ENCODE results near the gene RAB3IL1. TPM values are rescaled to one million over a fixed set of nuclear protein-coding genes. Genes with fewer than 3 reads are reported as not detected.

RAB3IL1 gene
- total RNA-seq, 2 experiments from 2014 or later, result not detected

DNA sequence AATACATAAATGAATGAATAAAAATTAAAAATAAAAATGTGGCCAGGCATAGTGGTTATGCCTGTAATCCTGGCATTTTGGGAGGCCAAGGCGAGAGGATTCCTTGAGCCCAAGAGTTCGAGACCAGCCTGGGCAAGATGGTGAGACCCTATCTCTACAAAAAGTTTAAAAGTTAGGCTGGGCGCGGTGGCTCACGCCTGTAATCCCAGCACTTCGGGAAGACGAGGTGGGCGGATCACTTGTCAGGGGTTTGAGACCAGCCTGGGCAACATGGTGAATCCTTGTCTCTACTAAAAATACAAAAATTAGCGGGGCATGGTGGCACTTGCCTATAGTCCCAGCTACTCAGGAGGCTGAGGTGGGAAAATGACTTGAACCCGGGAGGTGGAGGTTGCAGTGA lies 23.1 kb upstream of the RAB3IL1 start:
- Mint-ChIP-seq H3K27me3 (peaks cover 8% of the 10 kb centered on the region), H3K4me1 (no peaks in the 10 kb centered on the region), H3K9me3 (peaks cover 9% of the 10 kb centered on the region), H3K4me3 (no peak overlapping the region), H3K27ac (no peak overlapping the region), H3K36me3 (peaks cover 3% of the 10 kb centered on the region)
- no peak for DNase-seq

DNA sequence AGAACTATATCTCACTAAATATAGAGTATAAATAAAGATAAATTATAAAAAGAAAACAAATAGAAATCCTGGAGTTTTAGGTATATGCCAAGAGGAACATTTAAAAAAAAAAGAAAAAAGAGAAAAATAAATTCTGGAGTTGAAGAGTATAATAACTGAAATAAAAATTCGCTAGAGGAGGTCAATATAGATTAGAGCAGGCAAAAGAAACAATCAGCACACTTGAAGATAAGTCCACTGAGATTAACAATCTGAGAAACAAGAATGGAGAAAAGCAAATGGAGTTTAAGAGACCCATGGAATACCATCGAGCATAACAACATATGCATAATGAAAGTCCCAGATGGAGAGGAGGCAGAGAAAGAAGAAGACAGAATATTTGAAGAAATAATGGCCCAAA lies 18.5 kb upstream of the RAB3IL1 start:
- H3K27me3 Mint-ChIP-seq, result peaks cover 21% of the 10 kb centered on the region
- H3K36me3 Mint-ChIP-seq, result peaks cover 3% of the 10 kb centered on the region
- peaks cover 11% of the 10 kb centered on the region for H3K9me3 Mint-ChIP-seq

DNA sequence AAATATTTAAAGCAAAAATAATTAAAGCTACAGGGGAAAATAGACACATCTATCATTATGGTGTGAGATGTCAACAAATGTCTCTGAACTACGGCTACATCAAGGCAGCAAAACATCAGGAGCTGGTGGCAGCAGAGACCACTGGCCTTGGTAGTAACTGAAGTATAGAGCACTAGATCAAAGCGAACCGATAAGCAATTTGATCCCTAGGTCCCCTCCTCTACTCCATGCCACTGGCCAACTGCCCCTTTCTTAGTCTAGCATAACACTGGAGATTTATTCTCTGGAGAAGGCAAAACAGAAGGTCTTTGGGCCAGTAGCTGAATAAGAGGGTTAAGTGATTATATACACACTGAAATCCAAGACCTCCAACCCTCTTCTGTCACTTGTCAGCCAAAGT lies 13.6 kb upstream of the RAB3IL1 start:
- peaks cover under 1% of the 10 kb centered on the region for H3K36me3 Mint-ChIP-seq

More for the DNA sequence above, 18.5 kb upstream of the RAB3IL1 start:
- H3K4me1 Mint-ChIP-seq, result no peaks in the 10 kb centered on the region
- DNase-seq, result no peak
- H3K4me3 Mint-ChIP-seq, result no peak overlapping the region
- no peak overlapping the region for H3K27ac Mint-ChIP-seq

DNA sequence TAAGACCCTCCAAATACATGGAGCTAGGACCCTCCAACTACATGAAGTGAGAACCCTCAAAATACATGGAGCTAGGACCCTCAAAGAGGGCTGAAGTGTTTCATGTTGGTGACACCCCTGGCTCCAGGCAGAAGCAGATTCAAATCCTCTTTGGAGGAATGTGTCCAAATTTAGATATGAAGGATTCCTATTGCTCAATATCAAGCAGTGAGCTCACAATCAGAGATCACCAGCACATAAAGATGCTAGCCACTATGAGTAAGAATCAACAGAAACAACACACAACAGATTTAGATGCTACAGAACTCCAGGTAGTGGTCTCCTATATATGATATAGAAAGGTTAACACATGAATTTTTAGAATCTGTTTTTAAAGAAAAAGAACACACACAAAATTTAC lies 11.2 kb upstream of the RAB3IL1 start:
- Mint-ChIP-seq H3K4me1 (no peaks in the 10 kb centered on the region), H3K27me3 (peaks cover 10% of the 10 kb centered on the region), H3K27ac (no peak overlapping the region), H3K4me3 (no peak overlapping the region), H3K9me3 (peaks cover 2% of the 10 kb centered on the region), H3K36me3 (no peaks in the 10 kb centered on the region)
- DNase-seq, result no peak

More for the DNA sequence above, 13.6 kb upstream of the RAB3IL1 start:
- peaks cover 14% of the 10 kb centered on the region for H3K27me3 Mint-ChIP-seq
- no peaks in the 10 kb centered on the region for H3K4me1 Mint-ChIP-seq
- DNase-seq, result no peak
- H3K27ac Mint-ChIP-seq, result no peak overlapping the region
- peaks cover 4% of the 10 kb centered on the region for H3K9me3 Mint-ChIP-seq
- H3K4me3 Mint-ChIP-seq, result no peak overlapping the region

DNA sequence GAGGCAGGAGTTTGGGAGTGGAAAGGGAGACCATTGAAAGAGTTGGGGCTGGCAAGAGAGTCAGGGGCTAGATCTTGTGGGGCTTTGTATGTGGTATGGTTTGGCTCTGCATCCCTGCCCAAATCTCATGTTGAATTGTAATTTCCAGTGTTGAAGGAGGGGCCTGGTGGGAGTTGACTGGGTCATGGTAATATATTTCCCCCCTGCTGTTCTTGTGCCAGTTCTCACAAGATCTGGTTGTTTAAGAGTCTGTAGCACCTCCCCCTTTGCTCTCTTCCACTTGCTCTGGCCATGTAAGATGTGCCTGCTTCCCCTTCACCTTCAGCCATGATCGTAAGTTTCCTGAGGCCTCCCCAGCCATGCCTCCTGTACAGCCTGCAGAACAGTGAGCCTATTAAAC lies 10.1 kb upstream of the RAB3IL1 start:
- DNase-seq, result no peak
- Mint-ChIP-seq H3K4me3 (no peak overlapping the region), H3K27ac (no peak overlapping the region), H3K36me3 (no peaks in the 10 kb centered on the region), H3K27me3 (peaks cover 3% of the 10 kb centered on the region), H3K4me1 (no peaks in the 10 kb centered on the region), H3K9me3 (no peaks in the 10 kb centered on the region)

DNA sequence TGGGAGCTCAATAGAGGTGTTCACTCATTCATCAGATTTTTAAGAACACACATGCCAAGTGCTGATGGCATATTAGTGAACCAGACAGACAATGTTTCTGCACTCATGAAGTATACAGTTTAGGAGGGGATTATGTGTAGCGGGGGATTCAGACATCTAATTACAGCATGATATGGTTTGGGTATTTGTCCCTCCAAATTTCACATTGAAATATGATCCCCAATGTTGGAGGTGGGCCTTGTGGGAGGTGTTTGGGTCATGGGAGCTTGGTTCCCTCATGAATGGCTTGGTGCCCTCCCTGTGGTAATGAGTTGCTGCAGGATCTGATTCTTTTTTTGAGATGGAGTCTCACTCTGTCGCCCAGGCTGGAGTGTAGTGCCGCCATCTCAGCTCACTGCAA lies 8.9 kb upstream of the RAB3IL1 start:
- no peak overlapping the region for H3K27ac Mint-ChIP-seq
- no peak for DNase-seq
- H3K36me3 Mint-ChIP-seq, result no peaks in the 10 kb centered on the region
- no peak overlapping the region for H3K4me3 Mint-ChIP-seq
- no peaks in the 10 kb centered on the region for H3K4me1 Mint-ChIP-seq
- peaks cover 6% of the 10 kb centered on the region for H3K27me3 Mint-ChIP-seq
- no peaks in the 10 kb centered on the region for H3K9me3 Mint-ChIP-seq

DNA sequence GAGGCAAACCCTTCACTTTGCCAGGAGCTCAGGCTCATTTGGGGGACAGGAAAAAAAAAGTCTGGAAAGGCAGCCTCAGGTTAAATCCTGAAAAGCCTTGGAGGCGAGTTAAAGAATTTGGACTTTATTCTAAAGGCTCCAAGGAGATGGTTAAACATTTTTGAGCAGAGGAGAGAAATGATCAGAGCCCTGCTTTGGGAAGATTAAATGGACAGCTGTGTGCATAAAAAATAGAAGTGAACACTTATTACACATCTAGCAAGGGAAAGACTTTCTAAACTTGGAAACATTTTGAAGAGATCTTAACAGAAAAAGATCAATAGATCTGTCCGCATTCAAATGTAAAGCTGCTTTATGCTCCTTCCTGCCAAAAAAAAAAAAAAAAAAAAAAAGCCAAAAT lies 8.4 kb upstream of the RAB3IL1 start:
- Mint-ChIP-seq H3K4me3 (no peak overlapping the region), H3K4me1 (no peaks in the 10 kb centered on the region), H3K9me3 (no peaks in the 10 kb centered on the region), H3K27me3 (peaks cover 5% of the 10 kb centered on the region), H3K36me3 (no peaks in the 10 kb centered on the region), H3K27ac (no peak overlapping the region)
- DNase-seq, result no peak

DNA sequence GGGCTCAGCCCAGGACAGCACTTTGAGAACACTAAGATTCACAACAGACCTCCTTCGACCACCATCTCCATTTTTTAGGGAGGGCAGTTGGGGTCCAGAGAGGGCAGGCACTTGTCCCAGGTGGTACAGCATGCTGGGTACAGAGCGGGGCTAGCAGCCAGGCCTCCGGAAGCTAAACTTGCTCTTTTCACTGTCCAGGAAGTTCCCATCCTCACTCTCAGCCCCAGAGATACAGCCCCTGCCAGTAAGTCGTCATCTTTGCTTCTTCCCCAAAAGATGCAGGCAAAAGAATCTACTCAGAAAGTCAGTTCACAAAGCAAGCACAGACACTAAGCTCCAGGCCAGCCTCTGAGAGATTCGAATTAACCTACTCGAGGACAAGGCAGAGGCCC lies 6.7 kb upstream of the RAB3IL1 start:
- Mint-ChIP-seq H3K4me1 (no peaks in the 10 kb centered on the region), H3K27ac (no peak overlapping the region), H3K9me3 (no peaks in the 10 kb centered on the region), H3K27me3 (peaks cover 16% of the 10 kb centered on the region), H3K36me3 (no peaks in the 10 kb centered on the region), H3K4me3 (no peak overlapping the region)
- DNase-seq, result no peak

DNA sequence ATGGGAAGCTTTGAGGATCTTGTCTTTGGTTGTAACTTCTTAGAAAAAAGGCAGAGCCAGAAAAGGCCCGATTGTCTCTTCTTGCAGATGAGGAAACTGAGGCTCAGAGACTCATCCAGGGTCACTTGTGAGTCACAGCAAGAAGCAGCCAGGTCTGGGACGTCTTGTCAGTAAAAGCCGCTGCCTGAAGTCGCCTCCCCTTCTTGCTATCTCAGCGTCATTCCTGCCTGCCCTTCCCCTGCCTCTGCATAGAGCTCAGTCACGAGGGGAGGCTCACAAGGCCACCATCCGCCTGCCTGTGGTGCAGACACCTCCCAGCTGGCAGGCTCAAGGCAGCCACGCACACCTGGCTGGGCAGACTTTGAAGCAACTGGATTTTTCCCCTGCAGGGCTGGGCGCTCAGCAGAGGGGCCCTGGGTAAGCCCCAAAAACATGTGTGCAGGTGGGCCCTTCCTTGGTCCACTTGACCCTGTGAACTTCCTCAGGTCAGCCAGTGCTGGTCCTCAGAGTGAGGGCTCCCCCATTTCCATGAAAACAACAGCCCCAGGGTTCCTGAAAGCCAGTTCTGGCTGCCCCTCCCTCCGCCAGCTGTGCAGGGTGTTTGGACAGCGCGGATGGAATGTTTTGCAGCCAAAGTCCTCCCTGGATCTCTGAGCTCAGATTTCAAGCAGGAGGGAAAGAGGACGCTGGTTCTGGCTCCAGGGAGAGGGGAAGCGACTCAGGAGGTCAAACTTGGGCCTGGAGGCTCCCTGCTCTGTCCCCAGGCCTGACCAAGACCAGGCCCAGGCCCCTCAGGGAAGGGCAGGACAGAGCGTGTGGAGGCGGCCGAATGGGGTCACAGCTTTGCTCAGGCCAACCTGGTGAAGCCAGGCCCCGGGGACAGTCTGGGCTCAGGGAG lies 6.0 kb upstream of the RAB3IL1 start:
- Mint-ChIP-seq H3K4me3 (no peak overlapping the region), H3K36me3 (no peaks in the 10 kb centered on the region), H3K27ac (no peak overlapping the region), H3K4me1 (no peaks in the 10 kb centered on the region), H3K27me3 (peaks cover 22% of the 10 kb centered on the region), H3K9me3 (no peaks in the 10 kb centered on the region)
- DNase-seq, result no peak

DNA sequence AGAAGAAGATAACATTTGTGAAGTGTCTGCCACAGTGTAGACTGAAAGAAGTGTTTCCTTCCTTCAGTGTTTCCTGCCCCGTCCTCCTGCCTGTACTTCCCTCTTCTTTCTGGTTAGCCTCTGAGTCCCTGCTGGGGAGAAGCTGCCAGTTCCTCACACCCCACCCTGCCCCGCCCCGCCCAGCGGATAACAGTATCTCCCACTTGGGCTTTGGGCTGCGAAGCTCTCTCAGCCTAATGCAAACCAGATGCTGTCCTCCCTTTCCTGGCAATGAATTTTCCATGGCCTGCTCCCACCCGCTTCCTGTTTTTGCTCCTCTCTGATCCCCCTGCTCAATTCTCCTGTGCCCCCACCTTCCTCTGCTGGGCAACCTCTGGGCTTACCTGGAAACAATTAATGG lies 5.2 kb upstream of the RAB3IL1 start:
- DNase-seq, result no peak
- Mint-ChIP-seq H3K4me1 (peaks cover 2% of the 10 kb centered on the region), H3K27ac (no peak overlapping the region), H3K36me3 (no peaks in the 10 kb centered on the region), H3K9me3 (no peaks in the 10 kb centered on the region), H3K4me3 (no peak overlapping the region), H3K27me3 (peaks cover 31% of the 10 kb centered on the region)

DNA sequence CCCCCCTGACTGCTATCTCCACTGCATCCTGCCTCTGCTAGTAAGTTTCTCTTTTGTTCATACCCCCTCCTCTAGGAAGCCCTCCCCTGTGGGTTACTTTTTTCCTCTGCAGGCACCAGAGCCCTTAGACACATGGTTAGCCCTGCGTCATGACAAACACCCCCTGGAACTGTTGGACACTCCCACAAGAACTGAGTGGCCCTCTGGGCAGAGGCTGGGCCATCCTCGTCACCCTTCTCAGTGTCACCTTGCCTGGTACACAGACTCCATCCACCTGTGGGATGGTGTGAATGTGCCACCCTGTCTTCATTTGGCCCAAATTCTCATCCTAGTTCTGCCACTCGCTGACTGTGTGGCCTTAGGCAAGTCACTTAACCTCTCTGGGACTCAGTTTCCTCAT lies 4.1 kb upstream of the RAB3IL1 start:
- H3K4me3 Mint-ChIP-seq, result no peak overlapping the region
- peaks cover 2% of the 10 kb centered on the region for H3K4me1 Mint-ChIP-seq
- H3K27me3 Mint-ChIP-seq, result peaks cover 38% of the 10 kb centered on the region
- H3K27ac Mint-ChIP-seq, result no peak overlapping the region
- H3K36me3 Mint-ChIP-seq, result no peaks in the 10 kb centered on the region
- no peak for DNase-seq
- H3K9me3 Mint-ChIP-seq, result no peaks in the 10 kb centered on the region

DNA sequence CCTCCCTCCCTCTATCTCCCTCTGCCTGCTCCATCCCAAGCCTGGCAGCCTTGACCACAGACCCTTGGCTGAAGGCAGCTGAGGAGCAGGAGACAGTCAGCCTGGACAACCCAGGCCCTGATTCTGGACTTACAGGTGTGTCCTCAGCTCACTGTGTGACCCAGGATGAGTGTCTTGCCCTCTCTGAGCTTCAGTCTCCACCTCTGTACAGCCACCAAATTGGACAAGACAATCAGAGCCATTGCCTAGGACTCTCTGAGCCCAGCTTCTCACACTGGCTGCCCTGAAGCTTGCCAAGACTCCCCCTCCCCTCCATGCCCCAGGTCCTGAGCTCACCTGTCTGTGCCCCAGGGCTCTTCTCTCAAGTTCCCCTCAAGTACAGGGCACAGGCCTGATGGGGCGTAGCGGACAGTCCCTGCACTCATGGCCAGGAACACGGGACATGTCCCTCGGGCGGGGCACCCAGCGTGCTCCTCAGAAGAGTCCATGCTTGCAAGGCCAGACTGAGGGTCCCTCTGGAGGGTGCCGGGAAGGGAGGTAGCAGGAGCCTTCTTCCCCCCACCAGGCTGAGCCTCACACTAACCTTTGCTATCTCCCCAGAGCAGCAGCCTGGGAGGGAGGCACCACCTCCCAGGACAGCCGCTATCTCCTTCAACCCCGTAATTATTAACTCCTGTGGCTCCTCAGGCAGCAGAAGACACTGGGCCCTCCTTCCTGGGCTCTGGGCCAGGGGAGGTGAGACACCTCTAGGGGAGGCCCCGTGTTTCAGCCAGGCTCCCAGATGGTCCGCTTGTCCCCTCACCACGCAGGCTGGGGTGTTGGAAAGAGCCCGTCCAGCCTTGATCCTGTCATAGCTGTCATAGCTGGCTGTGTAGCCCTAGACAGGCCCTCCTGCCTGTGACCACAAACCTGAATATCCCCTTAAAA lies 2.6 kb upstream of the RAB3IL1 start:
- H3K27ac Mint-ChIP-seq, result no peak overlapping the region
- H3K27me3 Mint-ChIP-seq, result peaks cover 53% of the 10 kb centered on the region
- no peak for DNase-seq

DNA sequence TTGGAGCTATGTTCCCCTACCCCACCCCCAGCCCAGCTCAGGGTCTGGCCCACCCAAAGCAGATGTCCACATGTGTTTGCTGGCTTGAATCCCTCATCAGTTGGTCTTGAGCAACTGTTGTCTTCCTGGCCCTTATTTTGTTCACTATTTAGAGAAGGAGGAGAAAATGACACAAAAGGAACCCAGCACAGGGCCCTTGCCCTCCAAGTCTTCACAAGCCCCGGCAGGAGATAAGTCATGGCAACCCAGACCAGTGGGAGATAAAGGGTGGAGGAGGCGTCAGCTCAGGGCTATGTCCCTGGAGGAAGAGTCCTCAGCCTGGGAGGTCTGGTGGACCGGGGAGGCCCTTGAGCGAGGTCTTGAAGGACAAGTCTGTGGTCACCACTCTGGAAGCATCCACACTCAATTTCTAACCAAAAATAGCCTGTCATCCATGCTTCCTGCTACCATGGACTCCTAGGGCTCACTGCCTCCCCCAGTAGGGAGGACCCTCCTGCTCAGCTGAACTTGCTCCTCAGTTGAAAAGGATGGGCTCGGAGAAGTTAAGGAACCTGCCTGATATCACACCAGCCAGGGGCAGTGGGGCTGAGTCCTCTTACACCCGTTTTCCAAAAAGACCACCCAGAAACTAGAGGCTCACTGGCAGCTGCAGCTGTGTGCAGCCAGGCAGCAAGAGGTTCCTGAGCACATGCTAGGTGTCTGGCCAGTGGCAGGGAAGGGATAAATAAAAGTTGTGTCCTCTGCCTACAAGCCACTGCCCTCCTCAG lies 1.8 kb upstream of the RAB3IL1 start:
- H3K9me3 Mint-ChIP-seq, result no peaks in the 10 kb centered on the region
- peaks cover 61% of the 10 kb centered on the region for H3K27me3 Mint-ChIP-seq
- H3K36me3 Mint-ChIP-seq, result no peaks in the 10 kb centered on the region
- no peak for DNase-seq
- H3K4me1 Mint-ChIP-seq, result peaks cover 2% of the 10 kb centered on the region
- H3K4me3 Mint-ChIP-seq, result no peak overlapping the region
- no peak overlapping the region for H3K27ac Mint-ChIP-seq

More for the DNA sequence above, 2.6 kb upstream of the RAB3IL1 start:
- no peak overlapping the region for H3K4me3 Mint-ChIP-seq
- H3K9me3 Mint-ChIP-seq, result no peaks in the 10 kb centered on the region
- no peaks in the 10 kb centered on the region for H3K36me3 Mint-ChIP-seq
- H3K4me1 Mint-ChIP-seq, result peaks cover 2% of the 10 kb centered on the region

DNA sequence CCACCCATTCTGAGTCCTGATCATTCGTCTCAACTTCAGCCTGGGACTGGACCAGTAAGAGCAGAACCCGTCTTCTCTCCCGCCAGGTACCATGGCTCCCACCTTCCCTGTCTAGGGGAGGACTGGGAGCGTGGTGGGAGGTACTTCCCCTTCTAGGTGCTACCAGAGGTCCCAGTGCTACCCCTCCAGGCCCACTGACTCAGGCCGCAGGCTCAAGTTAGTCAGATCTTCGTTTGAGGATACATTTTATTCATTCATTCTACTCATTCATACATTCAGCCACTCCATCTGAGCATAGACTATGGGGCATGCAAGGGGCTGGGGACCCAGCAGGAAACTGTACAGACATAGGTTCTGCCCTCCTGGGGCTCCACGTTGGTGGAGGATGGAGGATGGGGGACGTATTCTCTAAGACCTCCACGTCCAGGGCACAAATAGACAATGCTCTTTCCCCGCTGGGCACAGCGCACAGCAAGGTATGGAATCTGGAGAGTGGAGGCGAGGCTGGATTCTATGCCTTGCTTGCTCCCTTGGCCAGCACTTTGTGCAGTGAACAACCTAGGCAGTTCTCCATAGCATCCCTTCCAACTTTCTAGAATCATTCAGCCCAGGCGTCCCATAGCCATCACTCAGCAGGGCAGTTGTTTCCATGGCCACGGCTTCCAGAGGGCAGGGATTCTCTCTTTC lies 1.0 kb upstream of the RAB3IL1 start:
- H3K36me3 Mint-ChIP-seq, result no peaks in the 10 kb centered on the region
- no peak for DNase-seq
- no peak overlapping the region for H3K27ac Mint-ChIP-seq
- H3K4me3 Mint-ChIP-seq, result peak overlapping the region; percentile 75
- peaks cover 2% of the 10 kb centered on the region for H3K4me1 Mint-ChIP-seq
- H3K9me3 Mint-ChIP-seq, result no peaks in the 10 kb centered on the region
- peaks cover 66% of the 10 kb centered on the region for H3K27me3 Mint-ChIP-seq
